Astrocyte of the cerebellum (primary cell): ENCODE data around the gene AKNA.

Experiments used
- DNase-seq: peaks from one replicate; pipeline ENCODE4 v3.0.0-alpha.2; 2011; ENCODE audit warnings: low read depth
- H3K4me3 ChIP-seq: 2 replicates; pipeline ENCODE4 v1.5.1; 2011; ENCODE audit warnings: mild to moderate bottlenecking, low read depth, low read length, moderate library complexity
- CTCF ChIP-seq: IDR thresholded peaks from 2 replicates; pipeline ENCODE4 v1.5.1; 2012; ENCODE audit warnings: low read length, low read depth, moderate library complexity, mild to moderate bottlenecking; ENCODE audit errors: missing control alignments
- in situ Hi-C: cut with HindIII; loops from 2 replicates; pipeline ENCODE4 v1.10.0; 2017; ENCODE audit warnings: low sequenced_read_pairs

AKNA gene

GRCh38 chr9:114285166-114285867, 102.5 kb downstream of the AKNA start:
- DNase-seq: peak; percentile 89
- H3K4me3 ChIP-seq: no peak overlapping the region
- in situ Hi-C loops: no loop called here
- TF ChIP-seq CTCF: peak; percentile 26

GRCh38 chr9:114284316-114285060, 103.3 kb downstream of the AKNA start:
- TF ChIP-seq CTCF: no peak
- no peak for DNase-seq
- no peak overlapping the region for H3K4me3 ChIP-seq
- in situ Hi-C loops: no loop called here
